Panc1 (cell line): Measurements from ENCODE around the gene THTPA. TPM values are rescaled to one million over a fixed set of nuclear protein-coding genes. Genes with fewer than 3 reads are reported as not detected.
"Not testable (repeated sequence)": the region's sequence is repeated elsewhere in the genome, so short reads cannot be mapped to it uniquely, and the experiment has no call there.

Experiments
- ATAC-seq: fragments of 200-7000 bp; cut with Tn5 transposase; 2 replicates; pipeline ENCODE4 v1.9.1; 2020; ENCODE audit warnings: mild to moderate bottlenecking, moderate library complexity
- BruUV-seq: library from RNA; stranded (reverse); fragments of 400-500 nt; replicated peaks from 2 replicates; lab custom pipeline; 2021; lab: Mats Ljungman, UMichigan
- CTCF ChIA-PET: fragments of 300-600 bp; sonication (Branson Sonifier 250); formaldehyde crosslinking; loops from one replicate; lab custom pipeline; 2022; ENCODE audit warnings: antibody characterized with exemption; lab: Charles Lee
- POLR2A ChIA-PET: fragments of 300-600 bp; sonication (Branson Sonifier 250); formaldehyde crosslinking; loops from one replicate; lab custom pipeline; 2022; ENCODE audit warnings: antibody characterized with exemption; lab: Charles Lee
- DNase-seq: peaks from one replicate; pipeline ENCODE4 v3.0.0-alpha.2; 2010; ENCODE audit warnings: low read depth, low spot score
- H3K27ac ChIP-seq: 2 replicates; pipeline ENCODE4 v1.5.1; 2011; ENCODE audit warnings: mild to moderate bottlenecking, low read length, inconsistent platforms
- H3K27me3 ChIP-seq: fragments of 200-500 bp; sonication (Bioruptor generic); 2 replicates; pipeline ENCODE4 v1.6.0; 2014; ENCODE audit warnings: low read length, inconsistent platforms; ENCODE audit not compliant: control insufficient read depth, insufficient read depth
- H3K36me3 ChIP-seq: fragments of 200-500 bp; sonication (Bioruptor generic); 2 replicates; pipeline ENCODE4 v1.5.1; 2014; ENCODE audit warnings: inconsistent platforms, mild to moderate bottlenecking, low read length, moderate library complexity; ENCODE audit not compliant: control insufficient read depth, insufficient read depth
- H3K4me1 ChIP-seq: 2 replicates; pipeline ENCODE4 v1.5.1; 2011; ENCODE audit warnings: inconsistent platforms, mild to moderate bottlenecking, low read length, moderate library complexity; ENCODE audit not compliant: control insufficient read depth, insufficient read depth
- H3K4me3 ChIP-seq, 2 experiments: 2 replicates each; pipeline ENCODE4 v1.5.1; 2011 to 2012; ENCODE audit warnings: low read depth in 2 of 2, low read length in 2 of 2, mild to moderate bottlenecking in 2 of 2, inconsistent platforms in 1 of 2, moderate library complexity in 1 of 2
- H3K9me3 ChIP-seq: fragments of 200-500 bp; sonication (Bioruptor generic); 2 replicates; pipeline ENCODE4 v1.5.1; 2014; ENCODE audit warnings: low read depth, mild to moderate bottlenecking, inconsistent platforms, low read length, moderate library complexity; ENCODE audit not compliant: control insufficient read depth, insufficient read depth
- CTCF ChIP-seq: fragments of 450-650 bp; IDR thresholded peaks from 2 replicates; pipeline ENCODE4 v1.5.1; 2017; ENCODE audit warnings: mild to moderate bottlenecking
- POLR2AphosphoS5 ChIP-seq: IDR thresholded peaks from 2 replicates; pipeline ENCODE4 v1.6.1; 2012; ENCODE audit warnings: mild to moderate bottlenecking, low read depth, low read length, moderate library complexity
- REST ChIP-seq, 2 experiments: IDR thresholded peaks; 2 replicates each; pipeline ENCODE4 v1.6.1; 2011 to 2012; ENCODE audit warnings: low read depth in 2 of 2, control low read depth in 1 of 2, low read length in 1 of 2, mild to moderate bottlenecking in 1 of 2, moderate library complexity in 1 of 2; ENCODE audit not compliant: insufficient read depth in 1 of 2
- SIN3A ChIP-seq: IDR thresholded peaks from 2 replicates; pipeline ENCODE4 v1.6.1; 2012; ENCODE audit warnings: low read depth, mild to moderate bottlenecking, low read length, moderate library complexity, borderline replicate concordance; ENCODE audit not compliant: insufficient read depth
- TCF7L2 ChIP-seq: IDR thresholded peaks from 2 replicates; pipeline ENCODE4 v1.6.1; 2011; ENCODE audit warnings: mild to moderate bottlenecking, low read depth, low read length, inconsistent platforms
- in situ Hi-C: cut with HindIII; loops from 2 replicates; pipeline ENCODE4 v1.10.0; 2016; ENCODE audit warnings: low sequenced_read_pairs, low pct_unique_long_range_greater_than_20kb
- intact Hi-C: fragments of 100-400 bp; cut with micrococcal nuclease; formaldehyde crosslinking; loops from one replicate; pipeline ENCODE4 v1.10.0; 2022; ENCODE audit not compliant: unreplicated experiment
- total RNA-seq: library from RNA; stranded (reverse); gene quantifications from one replicate; pipeline ENCODE4 v1.2.1, GENCODE V29; 2021; ENCODE audit not compliant: unreplicated experiment

Gene THTPA
- total RNA-seq, 1 experiment from 2014 or later = 13.3 TPM

GRCh38 chr14:23590198-23590597 is 34.1 kb downstream of the THTPA start:
- BruUV-seq = no TSS peak

GRCh38 chr14:23594191-23594590 is 38.1 kb downstream of the THTPA start:
- intact Hi-C loops, in situ Hi-C loops, ATAC-seq, H3K4me1 ChIP-seq, H3K27me3 ChIP-seq, POLR2A ChIA-PET, H3K4me3 ChIP-seq, BruUV-seq, H3K9me3 ChIP-seq, DNase-seq, CTCF ChIA-PET, H3K27ac ChIP-seq, H3K36me3 ChIP-seq: not testable (repeated sequence)

More at GRCh38 chr14:23590198-23590597, 34.1 kb downstream of the THTPA start:
- DNase-seq (no peak), ATAC-seq (no peak)
- H3K4me1 ChIP-seq = no peaks in the 10 kb centered on the region
- in situ Hi-C loops (no loop called here), intact Hi-C loops (no loop called here)
- ChIA-PET POLR2A (no interaction called here), CTCF (no interaction called here)
- TF ChIP-seq POLR2AphosphoS5 (no peak), CTCF (no peak), SIN3A (no peak), TCF7L2 (no peak), REST (IDR thresholded peaks at IDR 0.05; ENCODE audit: insufficient read depth in 1 of 2, low read depth in 2 of 2, low read length in 1 of 2) (no peak)
- no peaks in the 10 kb centered on the region for H3K9me3 ChIP-seq
- no peak overlapping the region for H3K27ac ChIP-seq
- H3K36me3 ChIP-seq = no peaks in the 10 kb centered on the region
- no peaks in the 10 kb centered on the region for H3K27me3 ChIP-seq
- no peak overlapping the region for H3K4me3 ChIP-seq

- POLR2A ChIA-PET = no interaction called here
Observed at GRCh38 chr14:23600322-23600707, 44.2 kb downstream of the THTPA start.

More at GRCh38 chr14:23600322-23600707, 44.2 kb downstream of the THTPA start:
- intact Hi-C loops (no loop called here), in situ Hi-C loops (no loop called here)
- ATAC-seq = no peak
- H3K4me3 ChIP-seq = no peak overlapping the region
- no peaks in the 10 kb centered on the region for H3K9me3 ChIP-seq
- no peaks in the 10 kb centered on the region for H3K36me3 ChIP-seq
- DNase-seq = no peak
- TF ChIP-seq TCF7L2 = no peak
- TF ChIP-seq POLR2AphosphoS5 = no peak
- no peak for TF ChIP-seq CTCF
- TF ChIP-seq SIN3A = no peak
- TF ChIP-seq REST (IDR thresholded peaks at IDR 0.05; ENCODE audit: insufficient read depth in 1 of 2, low read depth in 2 of 2, low read length in 1 of 2) = no peak
- H3K27ac ChIP-seq = no peak overlapping the region
- H3K27me3 ChIP-seq = no peaks in the 10 kb centered on the region
- no TSS peak for BruUV-seq
- no peaks in the 10 kb centered on the region for H3K4me1 ChIP-seq
- CTCF ChIA-PET = no interaction called here
